Vagina (tissue), 2 donors: ENCODE data around the gene TOLLIP. TPM values are rescaled to one million over a fixed set of nuclear protein-coding genes. Genes with fewer than 3 reads are reported as not detected.

Source experiments
- DNase-seq, 2 donors: peaks; one replicate each; pipeline ENCODE4 v3.0.0-alpha.2; 2017; ENCODE audit errors: extremely low spot score in 2 of 2
- H3K27ac ChIP-seq: fragments of 200-600 bp; sonication (generic); one replicate; pipeline ENCODE4 v1.5.1; 2019
- H3K27me3 ChIP-seq: fragments of 200-600 bp; sonication (generic); one replicate; pipeline ENCODE4 v1.5.1; 2019
- H3K36me3 ChIP-seq, 2 donors: fragments of 200-600 bp; sonication (generic); one replicate each; pipeline ENCODE4 v1.5.1; 2017 to 2019
- H3K4me1 ChIP-seq: fragments of 200-600 bp; sonication (generic); one replicate; pipeline ENCODE4 v1.5.1; 2019
- H3K4me3 ChIP-seq, 2 donors: fragments of 200-600 bp; sonication (generic); 1 replicate in 1 of 2; 2 replicates in 1 of 2; pipeline ENCODE4 v1.5.1; 2016 to 2019
- H3K9me3 ChIP-seq: fragments of 200-600 bp; sonication (generic); one replicate; pipeline ENCODE4 v1.5.1; 2019
- POLR2A ChIP-seq, 2 donors: fragments of 450-650 bp; IDR thresholded peaks; one replicate each; pipeline ENCODE4 v1.6.1; 2017; ENCODE audit warnings: antibody characterized with exemption in 2 of 2, mild to moderate bottlenecking in 2 of 2, moderate library complexity in 2 of 2
- POLR2AphosphoS5 ChIP-seq, 2 donors: sonication (generic); formaldehyde crosslinking; IDR thresholded peaks; one replicate each; pipeline ENCODE4 v1.9.0; 2017; ENCODE audit warnings: antibody characterized with exemption in 2 of 2, mild to moderate bottlenecking in 2 of 2, low read depth in 1 of 2; ENCODE audit not compliant: insufficient read depth in 1 of 2
- intact Hi-C: fragments of 100-400 bp; cut with DNase I; formaldehyde crosslinking; loops from one replicate; pipeline ENCODE4 v1.15.1; 2023
- total RNA-seq: library from RNA; depleted of rRNA; stranded (reverse); fragments of >200 nt; gene quantifications from one replicate; pipeline ENCODE4 v1.2.3, GENCODE V29; 2016
- TF ChIP-seq, protein P1 (sequence below), 3 experiments: fragments of 450-650 bp in 2 of 3; fragments of 200-600 bp in 1 of 3; sonication (generic) in 1 of 3; IDR thresholded peaks; one replicate each; pipeline ENCODE4 v1.5.1; 2017 to 2019; ENCODE audit warnings: antibody characterized with exemption in 3 of 3, mild to moderate bottlenecking in 2 of 3, moderate library complexity in 2 of 3

The TOLLIP gene
- total RNA-seq, 1 donor from 2014 or later = 52.5 TPM

GRCh38 chr11:1333860-1334259, 24.4 kb upstream of the TOLLIP start:
- H3K27ac ChIP-seq = no peak overlapping the region
- H3K27me3 ChIP-seq = no peaks in the 10 kb centered on the region
- H3K4me1 ChIP-seq = peaks cover 14% of the 10 kb centered on the region
- DNase-seq = no peak
- H3K9me3 ChIP-seq = no peaks in the 10 kb centered on the region
- no peaks in the 10 kb centered on the region for H3K36me3 ChIP-seq
- TF ChIP-seq POLR2A (IDR thresholded peaks at IDR 0.05) (no peak), POLR2AphosphoS5 (IDR thresholded peaks at IDR 0.05; ENCODE audit: insufficient read depth in 1 of 2, low read depth in 1 of 2) (no peak)
- TF ChIP-seq, protein P1, sequence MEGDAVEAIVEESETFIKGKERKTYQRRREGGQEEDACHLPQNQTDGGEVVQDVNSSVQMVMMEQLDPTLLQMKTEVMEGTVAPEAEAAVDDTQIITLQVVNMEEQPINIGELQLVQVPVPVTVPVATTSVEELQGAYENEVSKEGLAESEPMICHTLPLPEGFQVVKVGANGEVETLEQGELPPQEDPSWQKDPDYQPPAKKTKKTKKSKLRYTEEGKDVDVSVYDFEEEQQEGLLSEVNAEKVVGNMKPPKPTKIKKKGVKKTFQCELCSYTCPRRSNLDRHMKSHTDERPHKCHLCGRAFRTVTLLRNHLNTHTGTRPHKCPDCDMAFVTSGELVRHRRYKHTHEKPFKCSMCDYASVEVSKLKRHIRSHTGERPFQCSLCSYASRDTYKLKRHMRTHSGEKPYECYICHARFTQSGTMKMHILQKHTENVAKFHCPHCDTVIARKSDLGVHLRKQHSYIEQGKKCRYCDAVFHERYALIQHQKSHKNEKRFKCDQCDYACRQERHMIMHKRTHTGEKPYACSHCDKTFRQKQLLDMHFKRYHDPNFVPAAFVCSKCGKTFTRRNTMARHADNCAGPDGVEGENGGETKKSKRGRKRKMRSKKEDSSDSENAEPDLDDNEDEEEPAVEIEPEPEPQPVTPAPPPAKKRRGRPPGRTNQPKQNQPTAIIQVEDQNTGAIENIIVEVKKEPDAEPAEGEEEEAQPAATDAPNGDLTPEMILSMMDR (IDR thresholded peaks at IDR 0.05) = no peak
- intact Hi-C loops = no loop called here
- H3K4me3 ChIP-seq = no peak overlapping the region

GRCh38 chr11:1333091-1333772, 23.8 kb upstream of the TOLLIP start:
- no peak for DNase-seq
- no peak overlapping the region for H3K27ac ChIP-seq
- peaks cover 14% of the 10 kb centered on the region for H3K4me1 ChIP-seq
- H3K27me3 ChIP-seq = no peaks in the 10 kb centered on the region
- intact Hi-C loops = no loop called here
- H3K36me3 ChIP-seq = no peaks in the 10 kb centered on the region
- no peak for TF ChIP-seq POLR2A (IDR thresholded peaks at IDR 0.05)
- TF ChIP-seq POLR2AphosphoS5 (IDR thresholded peaks at IDR 0.05; ENCODE audit: insufficient read depth in 1 of 2, low read depth in 1 of 2) = no peak
- TF ChIP-seq, protein P1 (IDR thresholded peaks at IDR 0.05) = no peak
- H3K4me3 ChIP-seq = no peak overlapping the region
- no peaks in the 10 kb centered on the region for H3K9me3 ChIP-seq

DNA sequence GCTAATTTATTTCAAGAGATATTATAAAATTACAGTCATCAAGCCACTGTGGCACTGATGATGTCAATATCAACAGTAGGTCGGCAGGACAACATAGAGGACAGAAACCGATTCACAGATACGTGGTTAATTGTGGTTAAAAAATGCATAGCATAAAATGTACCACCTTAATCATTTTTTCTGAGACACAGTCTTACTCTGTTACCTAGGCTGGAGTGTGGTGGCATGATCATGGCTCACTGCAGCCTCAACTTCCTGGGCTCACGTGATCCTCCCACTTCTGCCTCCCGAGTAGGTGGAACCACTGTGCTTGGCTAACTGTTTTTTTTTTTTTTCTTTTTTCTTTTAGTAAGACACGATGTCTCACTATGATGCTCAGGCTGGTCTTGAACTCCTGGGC, 21.0 kb upstream of the TOLLIP start:
- intact Hi-C loops = no loop called here
- Histone ChIP-seq H3K4me1 (peaks cover 5% of the 10 kb centered on the region), H3K4me3 (no peak overlapping the region), H3K27me3 (no peaks in the 10 kb centered on the region), H3K36me3 (no peaks in the 10 kb centered on the region), H3K27ac (no peak overlapping the region), H3K9me3 (no peaks in the 10 kb centered on the region)
- no peak for DNase-seq
- TF ChIP-seq, protein P1 (IDR thresholded peaks at IDR 0.05) = no peak
- TF ChIP-seq POLR2AphosphoS5 (IDR thresholded peaks at IDR 0.05; ENCODE audit: insufficient read depth in 1 of 2, low read depth in 1 of 2) (no peak), POLR2A (IDR thresholded peaks at IDR 0.05) (no peak)

DNA sequence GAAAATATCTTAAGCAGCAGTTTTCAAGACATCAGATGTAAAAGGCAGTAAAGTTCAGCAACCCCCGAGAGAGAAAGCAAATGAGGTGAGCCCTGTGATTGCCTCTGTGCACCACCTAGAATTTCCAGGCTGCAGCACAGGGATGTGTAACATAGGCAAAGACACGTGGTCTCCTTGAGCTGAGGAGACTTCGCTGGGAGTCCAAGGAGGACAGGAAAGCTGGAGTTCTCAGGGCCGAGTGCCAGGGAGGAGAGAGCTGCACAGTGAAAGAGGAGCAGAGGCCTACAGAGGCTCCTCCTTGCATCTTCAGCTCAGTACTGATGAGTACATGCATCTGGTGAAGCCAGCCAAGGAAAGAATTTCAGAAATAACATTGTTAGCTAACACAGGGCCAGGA, 17.6 kb upstream of the TOLLIP start:
- Histone ChIP-seq H3K4me1 (no peaks in the 10 kb centered on the region), H3K4me3 (no peak overlapping the region), H3K27me3 (no peaks in the 10 kb centered on the region), H3K36me3 (no peaks in the 10 kb centered on the region), H3K9me3 (no peaks in the 10 kb centered on the region), H3K27ac (no peak overlapping the region)
- no peak for DNase-seq
- intact Hi-C loops = no loop called here
- TF ChIP-seq POLR2A (IDR thresholded peaks at IDR 0.05) (no peak), POLR2AphosphoS5 (IDR thresholded peaks at IDR 0.05; ENCODE audit: insufficient read depth in 1 of 2, low read depth in 1 of 2) (no peak)
- TF ChIP-seq, protein P1 (IDR thresholded peaks at IDR 0.05) = no peak

DNA sequence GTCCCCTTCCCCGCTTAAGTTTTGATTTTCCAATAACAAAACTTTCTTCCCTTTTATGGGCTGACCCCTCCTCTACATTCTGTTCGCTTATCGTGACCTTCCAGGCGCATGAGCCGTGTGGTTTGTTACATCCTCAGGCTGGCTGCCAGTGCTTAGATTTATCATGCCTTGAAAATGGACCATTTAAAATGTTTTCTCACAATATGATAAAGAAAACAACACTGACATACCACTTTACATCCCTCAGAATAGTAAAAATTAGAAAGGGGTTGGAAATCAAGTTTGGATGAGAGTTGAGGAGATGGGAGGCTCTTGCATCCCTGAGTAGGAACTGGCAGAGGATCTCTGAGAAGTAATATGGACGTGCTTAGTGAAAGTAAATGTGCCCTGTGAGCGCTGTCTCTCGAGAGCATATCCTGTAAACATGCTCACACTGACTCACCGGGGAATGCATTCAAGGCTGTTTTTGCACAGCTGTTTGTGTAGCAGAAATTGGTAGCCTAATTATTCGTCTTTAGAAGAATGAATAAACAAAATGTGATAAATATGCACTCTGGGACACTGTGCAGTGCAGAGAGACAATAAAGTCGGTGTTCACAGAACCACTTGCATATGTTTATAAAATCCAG, 17.1 kb upstream of the TOLLIP start:
- TF ChIP-seq POLR2A (IDR thresholded peaks at IDR 0.05) = no peak
- TF ChIP-seq, protein P1 (IDR thresholded peaks at IDR 0.05) = no peak
- TF ChIP-seq POLR2AphosphoS5 (IDR thresholded peaks at IDR 0.05; ENCODE audit: insufficient read depth in 1 of 2, low read depth in 1 of 2) = no peak
- Histone ChIP-seq H3K9me3 (no peaks in the 10 kb centered on the region), H3K4me3 (no peak overlapping the region), H3K4me1 (no peaks in the 10 kb centered on the region), H3K36me3 (no peaks in the 10 kb centered on the region), H3K27me3 (no peaks in the 10 kb centered on the region), H3K27ac (no peak overlapping the region)
- no peak for DNase-seq
- intact Hi-C loops = no loop called here
